ENCODE results near the gene SLC13A1.

GRCh38 chr7:123185756-123186155 is 14.0 kb downstream of the SLC13A1 start:
- TF ChIP-seq CTCF (IDR thresholded peaks at IDR 0.05) = no peak
- no peak for TF ChIP-seq POLR2A (IDR thresholded peaks at IDR 0.05)

All from adrenal gland (tissue), 5 donors.